GM19455 (cell line): ENCODE measurements around the gene EN1.

Experiments
- ATAC-seq: cut with Tn5 transposase; IDR thresholded peaks from one replicate; pipeline ENCODE4 v1.9.1; 2021; ENCODE audit not compliant: unreplicated experiment

EN1 gene

GRCh38 chr2:118846953-118847761, at the start of gene EN1:
EN1 (minus strand) TSS chr2:118847648; CDS start chr2:118847167, 481 bp downstream.
- no peak for ATAC-seq

DNA sequence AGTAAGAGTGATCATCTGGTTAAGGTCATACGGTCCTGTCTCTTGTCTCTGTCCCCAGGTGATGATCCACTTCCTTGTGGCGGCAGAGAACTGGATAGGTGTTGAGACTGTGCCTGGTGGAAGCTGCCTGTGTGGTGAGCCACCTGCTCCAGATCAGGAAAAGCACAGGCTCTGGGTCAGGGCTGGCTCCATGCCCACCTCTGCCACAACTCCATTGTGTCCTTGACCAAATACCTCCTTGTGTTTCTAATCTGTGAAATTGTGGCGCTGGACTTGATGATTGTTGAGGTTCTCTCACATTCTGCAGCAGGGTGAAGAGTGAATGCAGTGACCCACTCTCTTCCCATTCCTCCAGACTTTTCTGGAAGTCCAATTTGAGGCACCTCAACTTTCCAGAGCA, 45.7 kb upstream of the EN1 start:
- ATAC-seq = no peak

DNA sequence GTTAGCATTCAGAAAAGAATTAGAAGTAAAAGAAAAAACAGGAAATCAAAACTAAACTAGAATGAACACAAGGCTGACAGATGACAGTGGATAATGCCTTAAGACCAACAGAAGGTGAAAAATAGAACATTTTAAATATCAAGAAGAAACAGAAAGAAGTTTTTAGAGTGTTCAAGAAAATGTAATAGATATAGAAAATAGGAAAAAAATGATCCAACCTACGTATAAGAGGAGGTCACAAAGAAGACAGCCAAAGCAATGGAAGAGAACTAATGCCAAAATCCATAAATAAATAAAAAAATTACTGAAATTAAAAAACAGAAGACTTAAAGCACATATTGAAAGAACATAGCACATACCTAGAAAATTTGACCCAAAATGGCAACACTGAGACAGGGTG, 42.5 kb upstream of the EN1 start:
- ATAC-seq = no peak

GRCh38 chr2:118883792-118884191, 36.3 kb upstream of the EN1 start:
- no peak for ATAC-seq

GRCh38 chr2:118882693-118883336, 35.4 kb upstream of the EN1 start:
- ATAC-seq = peak; percentile 77

GRCh38 chr2:118881490-118882129, 34.2 kb upstream of the EN1 start:
- peak; percentile 78 for ATAC-seq

- ATAC-seq = no peak
Observed at GRCh38 chr2:118880501-118880900, 33.1 kb upstream of the EN1 start.

DNA sequence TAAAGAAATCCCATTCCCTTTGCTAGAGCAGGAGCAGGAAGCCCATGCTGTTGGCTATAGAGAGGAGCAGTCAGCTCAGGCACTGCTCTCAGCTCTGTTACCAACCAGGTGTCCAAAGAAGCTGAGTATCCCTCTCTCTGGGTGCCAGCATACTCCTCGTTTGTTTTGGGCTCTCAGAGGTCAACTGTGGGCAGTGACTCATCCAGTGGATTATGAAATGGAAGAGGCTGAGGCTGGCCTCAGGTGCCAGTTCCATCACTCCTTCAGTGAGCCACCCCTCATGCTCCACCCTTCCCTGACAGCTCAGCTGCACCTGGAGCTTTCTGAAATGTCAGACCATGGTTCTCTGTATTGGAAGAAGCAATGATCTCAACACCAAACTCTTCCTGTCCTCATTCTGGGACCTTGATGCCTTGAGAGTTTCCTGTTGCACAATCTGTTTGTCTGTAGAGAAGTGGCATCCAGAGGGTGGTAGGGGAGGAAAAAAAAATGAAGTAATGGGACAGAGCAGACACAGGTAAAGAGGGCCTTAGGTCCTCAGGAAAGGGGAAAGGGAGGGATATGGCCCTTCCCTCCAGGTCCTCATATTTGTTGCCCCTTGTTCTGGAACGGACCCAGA, 31.2 kb upstream of the EN1 start:
- no peak for ATAC-seq

DNA sequence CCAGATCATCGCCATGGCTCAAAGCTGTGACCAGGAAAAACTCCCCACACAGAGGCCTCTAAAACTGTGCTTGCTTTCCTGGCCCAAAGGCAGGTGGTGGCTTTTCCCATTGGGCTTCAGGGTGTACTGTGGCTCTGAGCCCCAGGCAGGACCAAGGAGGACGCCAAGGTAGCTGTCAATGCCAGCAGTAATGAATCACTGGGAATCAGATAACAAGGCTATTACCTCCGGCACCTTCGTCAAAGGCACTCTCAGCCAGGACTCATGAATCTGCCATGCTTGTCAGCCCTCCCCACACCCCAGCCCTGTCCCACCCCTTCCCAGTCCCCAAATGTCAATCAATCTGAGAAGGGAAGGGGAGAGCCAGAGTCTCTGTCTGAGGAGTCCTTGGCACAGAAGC, 27.9 kb upstream of the EN1 start:
- no peak for ATAC-seq

DNA sequence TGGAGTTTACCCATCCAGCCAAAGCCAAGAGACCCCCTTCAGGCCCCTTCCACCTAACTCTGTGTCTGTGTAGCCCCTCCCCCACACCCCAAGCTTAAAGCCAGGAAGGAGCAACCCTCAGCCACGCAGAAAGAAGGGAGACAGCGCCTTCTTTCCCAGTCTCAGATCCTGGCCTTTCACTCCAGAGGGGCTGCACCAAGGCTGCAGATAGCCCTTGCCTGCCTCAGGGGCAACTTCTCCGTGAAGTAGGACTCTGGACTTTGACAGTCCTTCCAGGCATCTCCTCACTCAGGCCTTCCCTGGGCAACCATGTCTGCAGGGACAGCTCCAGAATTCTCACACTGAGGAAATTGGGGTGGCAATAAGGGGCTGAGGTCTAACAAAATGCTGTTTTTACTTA, 26.9 kb upstream of the EN1 start:
- ATAC-seq = no peak

DNA sequence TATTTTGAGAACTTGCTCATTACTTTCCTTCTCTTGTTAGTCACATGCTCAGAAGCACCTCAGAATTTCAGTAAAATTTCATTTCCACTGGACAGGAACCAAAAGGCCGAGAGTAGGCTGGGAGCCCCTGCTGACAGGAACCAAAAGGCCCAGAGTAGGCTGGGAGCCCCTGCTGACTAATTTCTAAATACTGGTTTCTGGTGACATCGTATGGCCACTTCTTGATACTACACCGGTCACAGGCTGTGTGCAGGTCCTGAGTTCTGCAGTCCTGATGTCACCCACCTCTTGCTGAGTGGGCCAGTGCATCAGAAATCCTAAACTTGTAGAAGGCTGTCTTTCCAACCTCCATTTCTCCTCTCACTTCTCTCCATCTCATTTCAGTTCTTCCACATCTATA, 17.7 kb upstream of the EN1 start:
- peak; percentile 92 for ATAC-seq

DNA sequence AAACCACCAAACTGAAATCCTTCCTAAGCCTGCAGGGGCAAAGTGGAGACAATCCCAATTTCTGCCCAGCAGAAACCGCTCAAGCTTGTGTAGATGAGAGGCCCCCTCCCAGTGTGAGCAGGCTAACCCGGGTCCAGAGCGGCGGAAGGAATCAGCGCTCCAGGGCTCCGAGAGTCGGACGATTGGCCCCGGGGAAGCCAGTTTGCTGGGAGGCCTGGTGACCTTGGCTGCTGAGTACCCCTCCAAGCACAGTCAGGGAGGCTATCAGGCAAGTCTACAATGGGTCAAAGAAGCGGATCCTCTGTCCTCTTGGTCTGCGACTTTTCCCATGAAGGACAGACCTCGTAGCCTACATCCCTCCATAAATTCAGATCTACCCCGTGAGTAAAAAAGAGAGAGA, 16.8 kb upstream of the EN1 start:
- ATAC-seq = no peak

DNA sequence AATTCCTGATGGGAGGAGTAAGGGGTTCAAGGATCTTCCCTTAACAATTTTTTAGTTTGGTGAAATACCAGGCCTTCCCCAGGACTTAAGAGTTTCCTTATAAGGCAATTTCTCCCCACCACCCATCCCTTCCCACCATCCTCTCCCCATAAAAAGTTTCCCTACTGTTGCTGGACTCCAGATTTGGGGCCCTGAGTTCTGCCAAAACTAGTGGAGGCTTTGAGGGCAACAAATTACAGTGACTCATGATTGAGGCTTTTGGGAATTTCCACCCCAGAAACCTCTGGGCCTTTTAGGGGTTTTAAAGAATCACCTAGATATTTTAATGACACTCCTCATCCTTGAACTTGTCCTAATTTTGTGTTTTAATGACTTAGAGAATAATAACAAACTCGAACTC, 14.3 kb upstream of the EN1 start:
- ATAC-seq = no peak

DNA sequence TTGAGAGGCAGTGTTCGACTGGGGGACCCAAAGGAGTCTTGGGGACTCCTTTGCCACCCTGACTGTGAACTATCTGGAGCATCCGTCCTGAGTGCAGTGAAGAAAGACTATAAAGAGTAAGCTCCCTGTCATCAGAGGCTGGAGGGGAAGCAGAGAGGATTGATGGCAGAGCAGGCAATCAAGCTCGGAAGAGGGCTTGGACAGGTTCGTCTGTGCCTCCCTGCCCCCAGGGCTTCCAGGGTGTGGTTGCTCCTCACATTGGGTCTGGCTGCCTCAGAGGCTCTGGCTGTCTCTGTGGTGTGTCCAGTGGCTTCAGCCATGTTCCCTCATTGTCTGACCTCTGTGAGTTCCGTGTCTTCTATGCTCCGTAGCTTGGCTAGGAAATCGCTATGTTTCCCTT, 13.8 kb upstream of the EN1 start:
- ATAC-seq = no peak

GRCh38 chr2:118860506-118860905, 13.1 kb upstream of the EN1 start:
- no peak for ATAC-seq

DNA sequence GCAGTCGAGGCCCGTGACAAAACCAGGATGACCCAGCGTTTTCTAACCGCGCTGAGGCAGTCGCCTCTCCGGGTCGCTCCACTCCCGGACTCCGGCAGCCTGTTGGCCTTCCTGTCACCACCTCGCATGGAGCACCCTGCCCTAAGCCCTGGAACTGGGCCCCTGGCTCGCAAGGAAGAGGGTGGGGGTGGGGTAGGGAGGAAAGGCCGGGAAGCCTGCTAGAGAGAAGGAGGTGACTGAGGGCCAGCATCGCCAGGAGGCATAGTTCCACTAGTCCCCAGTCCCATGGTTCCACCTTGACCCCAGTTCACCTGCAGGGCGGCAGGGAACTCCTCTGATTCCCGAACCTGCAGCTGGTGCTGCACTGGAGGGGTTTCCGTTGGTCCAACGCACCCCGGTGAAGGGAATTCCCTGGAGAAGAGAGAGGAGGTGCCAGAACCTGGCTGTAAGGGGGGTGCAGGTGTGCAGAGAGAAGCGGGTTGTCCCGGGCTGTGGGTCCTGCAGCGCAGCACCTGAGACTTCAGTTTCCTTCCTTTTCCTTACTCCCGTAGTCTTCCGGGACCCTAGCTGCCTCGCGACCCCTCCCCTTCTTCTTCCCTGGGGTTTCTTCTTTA, 11.8 kb upstream of the EN1 start:
- ATAC-seq = no peak

DNA sequence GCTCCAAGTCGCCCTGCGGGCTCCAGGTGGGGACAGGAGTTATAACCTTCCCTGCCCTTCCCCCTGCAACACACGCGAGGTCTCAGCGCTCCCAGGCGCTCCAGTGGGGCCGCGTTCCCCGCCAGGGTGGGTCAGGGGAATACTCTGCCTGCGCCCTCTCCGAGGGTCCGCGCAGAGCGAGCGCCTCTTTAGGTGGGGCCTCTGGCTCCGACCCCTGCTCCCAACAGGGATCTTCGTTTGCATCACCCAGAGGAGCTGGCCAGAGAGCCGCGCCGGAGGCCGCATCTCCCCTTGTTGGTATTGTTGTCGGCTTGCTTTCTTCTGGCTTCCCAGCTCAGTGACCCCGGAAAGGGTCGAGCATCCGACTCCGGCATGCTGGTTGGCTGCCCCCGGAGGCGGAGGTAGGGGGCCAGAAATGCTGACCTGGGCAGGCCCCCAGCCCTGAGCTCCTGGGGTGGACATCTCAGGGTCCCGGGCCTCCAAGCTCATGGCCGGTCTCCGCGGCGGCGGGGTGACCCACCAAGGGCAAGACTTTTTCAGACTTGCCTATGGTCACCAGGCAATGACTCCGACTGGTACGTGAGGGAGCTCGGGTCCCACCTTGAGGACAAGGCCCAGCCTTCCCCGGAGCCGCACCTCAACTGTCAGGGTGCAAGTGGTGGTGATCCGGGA, 11.2 kb upstream of the EN1 start:
- no peak for ATAC-seq

GRCh38 chr2:118857677-118858484, 10.4 kb upstream of the EN1 start:
- no peak for ATAC-seq

- no peak for ATAC-seq
Observed at GRCh38 chr2:118856978-118857676, 9.7 kb upstream of the EN1 start.
